Measurements from ENCODE around the gene FOSL2. TPM values are rescaled to one million over a fixed set of nuclear protein-coding genes. Genes with fewer than 3 reads are reported as not detected.

Gene FOSL2
- total RNA-seq, 1 experiment from 2014 or later = 0.30 TPM

GRCh38 chr2:28405537-28405936, 12.9 kb downstream of the FOSL2 start:
- H3K4me2 ChIP-seq (ENCODE audit: low read depth, low read length, poor library complexity, severe bottlenecking) = no peak overlapping the region

GRCh38 chr2:28406276-28407096, 13.8 kb downstream of the FOSL2 start:
- H3K9ac ChIP-seq (ENCODE audit: low read length) = no peak overlapping the region

More at GRCh38 chr2:28405537-28405936, 12.9 kb downstream of the FOSL2 start:
- Histone ChIP-seq H3K27me3 (ENCODE audit: low read length) (no peaks in the 10 kb centered on the region), H4K20me1 (ENCODE audit: insufficient read depth, low read depth, low read length) (no peaks in the 10 kb centered on the region), H3K27ac (ENCODE audit: low read length) (no peak overlapping the region), H3K79me2 (ENCODE audit: low read length) (no peaks in the 10 kb centered on the region), H3K9ac (ENCODE audit: low read length) (no peak overlapping the region), H3K4me1 (ENCODE audit: low read length) (no peaks in the 10 kb centered on the region), H3K4me3 (ENCODE audit: low read length) (no peak overlapping the region), H3K36me3 (ENCODE audit: insufficient read depth, low read length) (no peaks in the 10 kb centered on the region), H2AFZ (ENCODE audit: low read length) (no peak overlapping the region), H3K9me2 (replicated peaks; ENCODE audit: insufficient read depth, low read length) (no peaks in the 10 kb centered on the region), H3K9me3 (ENCODE audit: low read length) (no peaks in the 10 kb centered on the region)
- no peak for DNase-seq

DNA sequence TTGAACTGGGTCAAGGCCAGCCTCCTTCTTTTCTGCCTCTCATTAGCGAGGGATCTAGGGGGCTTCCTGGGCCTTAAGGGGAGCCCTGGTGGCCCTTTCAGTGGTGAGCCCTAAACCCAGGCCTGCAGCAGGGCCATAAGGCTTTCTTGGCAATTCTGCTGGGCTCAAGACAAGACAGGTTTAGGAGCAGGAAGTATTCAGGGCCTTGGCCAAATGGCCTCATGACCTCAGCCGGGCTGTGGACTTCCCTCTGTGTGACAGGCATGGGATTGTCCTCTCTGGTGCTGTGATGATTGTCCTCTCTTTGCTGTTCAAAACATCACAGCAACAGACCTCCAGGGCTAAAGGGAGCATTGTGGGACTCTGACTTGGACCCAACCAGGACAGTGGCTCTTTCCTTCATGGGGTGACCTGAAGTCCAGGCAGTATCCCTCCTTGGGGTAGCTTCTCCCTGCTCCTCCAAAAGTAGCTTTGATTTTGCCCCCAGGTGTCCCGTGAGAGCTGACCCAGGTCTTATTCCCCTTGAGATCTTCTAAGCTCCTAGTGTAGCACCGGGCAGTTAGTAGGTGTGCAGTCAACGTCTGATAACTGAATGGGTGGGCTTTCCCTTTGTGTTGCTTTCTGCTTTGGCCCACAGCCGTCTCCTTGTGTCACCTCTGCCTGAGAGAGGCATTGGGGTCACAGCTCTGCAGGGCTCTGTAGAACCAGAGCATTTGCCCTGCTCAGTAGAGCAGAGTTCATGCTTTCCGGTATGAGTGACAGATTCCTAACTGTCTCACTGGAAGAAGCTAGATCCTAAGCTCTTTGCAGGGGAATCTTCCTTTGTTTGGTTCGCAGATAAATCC, 14.7 kb downstream of the FOSL2 start:
- Histone ChIP-seq H3K9ac (ENCODE audit: low read length) (no peak overlapping the region), H3K79me2 (ENCODE audit: low read length) (no peaks in the 10 kb centered on the region), H3K4me3 (ENCODE audit: low read length) (no peak overlapping the region), H3K27me3 (ENCODE audit: low read length) (no peaks in the 10 kb centered on the region), H3K4me1 (ENCODE audit: low read length) (no peaks in the 10 kb centered on the region), H3K36me3 (ENCODE audit: insufficient read depth, low read length) (no peaks in the 10 kb centered on the region), H4K20me1 (ENCODE audit: insufficient read depth, low read depth, low read length) (no peaks in the 10 kb centered on the region), H3K9me2 (replicated peaks; ENCODE audit: insufficient read depth, low read length) (no peaks in the 10 kb centered on the region), H2AFZ (ENCODE audit: low read length) (no peak overlapping the region), H3K4me2 (ENCODE audit: low read depth, low read length, poor library complexity, severe bottlenecking) (no peak overlapping the region), H3K27ac (ENCODE audit: low read length) (no peak overlapping the region), H3K9me3 (ENCODE audit: low read length) (no peaks in the 10 kb centered on the region)
- DNase-seq = no peak

More at GRCh38 chr2:28406276-28407096, 13.8 kb downstream of the FOSL2 start:
- no peaks in the 10 kb centered on the region for H3K79me2 ChIP-seq (ENCODE audit: low read length)
- H2AFZ ChIP-seq (ENCODE audit: low read length) = no peak overlapping the region
- no peaks in the 10 kb centered on the region for H3K27me3 ChIP-seq (ENCODE audit: low read length)
- H3K9me3 ChIP-seq (ENCODE audit: low read length) = no peaks in the 10 kb centered on the region
- no peak overlapping the region for H3K4me3 ChIP-seq (ENCODE audit: low read length)
- H3K36me3 ChIP-seq (ENCODE audit: insufficient read depth, low read length) = no peaks in the 10 kb centered on the region
- H3K27ac ChIP-seq (ENCODE audit: low read length) = no peak overlapping the region
- H3K4me2 ChIP-seq (ENCODE audit: low read depth, low read length, poor library complexity, severe bottlenecking) = no peak overlapping the region
- no peaks in the 10 kb centered on the region for H3K4me1 ChIP-seq (ENCODE audit: low read length)
- no peak for DNase-seq
- H3K9me2 ChIP-seq (replicated peaks; ENCODE audit: insufficient read depth, low read length) = no peaks in the 10 kb centered on the region
- H4K20me1 ChIP-seq (ENCODE audit: insufficient read depth, low read depth, low read length) = no peaks in the 10 kb centered on the region

GRCh38 chr2:28407976-28408690, 15.5 kb downstream of the FOSL2 start:
- Histone ChIP-seq H2AFZ (ENCODE audit: low read length) (no peak overlapping the region), H3K27ac (ENCODE audit: low read length) (no peak overlapping the region), H4K20me1 (ENCODE audit: insufficient read depth, low read depth, low read length) (no peaks in the 10 kb centered on the region), H3K4me1 (ENCODE audit: low read length) (no peaks in the 10 kb centered on the region), H3K4me2 (ENCODE audit: low read depth, low read length, poor library complexity, severe bottlenecking) (no peak overlapping the region), H3K9me3 (ENCODE audit: low read length) (no peaks in the 10 kb centered on the region), H3K4me3 (ENCODE audit: low read length) (no peak overlapping the region), H3K36me3 (ENCODE audit: insufficient read depth, low read length) (no peaks in the 10 kb centered on the region), H3K9me2 (replicated peaks; ENCODE audit: insufficient read depth, low read length) (no peaks in the 10 kb centered on the region), H3K9ac (ENCODE audit: low read length) (no peak overlapping the region), H3K27me3 (ENCODE audit: low read length) (no peaks in the 10 kb centered on the region), H3K79me2 (ENCODE audit: low read length) (no peaks in the 10 kb centered on the region)
- no peak for DNase-seq

GRCh38 chr2:28408764-28409599, 16.3 kb downstream of the FOSL2 start:
- Histone ChIP-seq H2AFZ (ENCODE audit: low read length) (no peak overlapping the region), H3K4me2 (ENCODE audit: low read depth, low read length, poor library complexity, severe bottlenecking) (no peak overlapping the region), H3K27ac (ENCODE audit: low read length) (no peak overlapping the region), H3K9me3 (ENCODE audit: low read length) (no peaks in the 10 kb centered on the region), H3K9ac (ENCODE audit: low read length) (no peak overlapping the region), H3K36me3 (ENCODE audit: insufficient read depth, low read length) (no peaks in the 10 kb centered on the region), H3K79me2 (ENCODE audit: low read length) (no peaks in the 10 kb centered on the region), H3K27me3 (ENCODE audit: low read length) (no peaks in the 10 kb centered on the region), H3K4me3 (ENCODE audit: low read length) (no peak overlapping the region), H3K9me2 (replicated peaks; ENCODE audit: insufficient read depth, low read length) (no peaks in the 10 kb centered on the region), H4K20me1 (ENCODE audit: insufficient read depth, low read depth, low read length) (no peaks in the 10 kb centered on the region), H3K4me1 (ENCODE audit: low read length) (no peaks in the 10 kb centered on the region)
- DNase-seq = no peak

GRCh38 chr2:28411166-28411755, 18.6 kb downstream of the FOSL2 start:
- H2AFZ ChIP-seq (ENCODE audit: low read length) = no peak overlapping the region
- no peak overlapping the region for H3K9ac ChIP-seq (ENCODE audit: low read length)
- no peak overlapping the region for H3K4me2 ChIP-seq (ENCODE audit: low read depth, low read length, poor library complexity, severe bottlenecking)
- no peak overlapping the region for H3K27ac ChIP-seq (ENCODE audit: low read length)
- H3K4me1 ChIP-seq (ENCODE audit: low read length) = no peaks in the 10 kb centered on the region
- H4K20me1 ChIP-seq (ENCODE audit: insufficient read depth, low read depth, low read length) = no peaks in the 10 kb centered on the region
- H3K9me2 ChIP-seq (replicated peaks; ENCODE audit: insufficient read depth, low read length) = no peaks in the 10 kb centered on the region
- no peak for DNase-seq
- H3K27me3 ChIP-seq (ENCODE audit: low read length) = no peaks in the 10 kb centered on the region
- H3K4me3 ChIP-seq (ENCODE audit: low read length) = no peak overlapping the region
- H3K9me3 ChIP-seq (ENCODE audit: low read length) = no peaks in the 10 kb centered on the region
- H3K36me3 ChIP-seq (ENCODE audit: insufficient read depth, low read length) = no peaks in the 10 kb centered on the region
- H3K79me2 ChIP-seq (ENCODE audit: low read length) = no peaks in the 10 kb centered on the region

GRCh38 chr2:28411956-28412609, 19.4 kb downstream of the FOSL2 start:
- Histone ChIP-seq H3K36me3 (ENCODE audit: insufficient read depth, low read length) (no peaks in the 10 kb centered on the region), H3K4me1 (ENCODE audit: low read length) (no peaks in the 10 kb centered on the region), H3K9me2 (replicated peaks; ENCODE audit: insufficient read depth, low read length) (no peaks in the 10 kb centered on the region), H3K27ac (ENCODE audit: low read length) (no peak overlapping the region), H3K4me3 (ENCODE audit: low read length) (no peak overlapping the region), H2AFZ (ENCODE audit: low read length) (no peak overlapping the region), H3K79me2 (ENCODE audit: low read length) (no peaks in the 10 kb centered on the region), H3K27me3 (ENCODE audit: low read length) (no peaks in the 10 kb centered on the region), H3K4me2 (ENCODE audit: low read depth, low read length, poor library complexity, severe bottlenecking) (no peak overlapping the region), H3K9ac (ENCODE audit: low read length) (no peak overlapping the region), H3K9me3 (ENCODE audit: low read length) (no peaks in the 10 kb centered on the region), H4K20me1 (ENCODE audit: insufficient read depth, low read depth, low read length) (no peaks in the 10 kb centered on the region)
- DNase-seq = no peak
